Endothelial cell (in vitro differentiated cells): ENCODE measurements around the gene ZEB1. TPM values are rescaled to one million over a fixed set of nuclear protein-coding genes. Genes with fewer than 3 reads are reported as not detected.
A peak's percentile ranks its signal among the peaks of the same experiment; 100 is the strongest.

Experiments
- DNase-seq: peaks from one replicate; pipeline ENCODE4 v3.0.0; 2021; ENCODE audit warnings: low spot score
- H3K27ac Mint-ChIP-seq: one replicate; pipeline ENCODE4 v1.8.0; 2021; ENCODE audit warnings: mixed read lengths, inconsistent platforms; ENCODE audit not compliant: unreplicated experiment
- H3K27me3 Mint-ChIP-seq: one replicate; pipeline ENCODE4 v1.8.0; 2021; ENCODE audit warnings: mild to moderate bottlenecking, moderate library complexity, mixed read lengths, inconsistent platforms; ENCODE audit not compliant: unreplicated experiment
- H3K36me3 Mint-ChIP-seq: one replicate; pipeline ENCODE4 v1.8.0; 2021; ENCODE audit warnings: mild to moderate bottlenecking, low read depth, mixed read lengths, inconsistent platforms; ENCODE audit not compliant: unreplicated experiment
- H3K4me1 Mint-ChIP-seq: one replicate; pipeline ENCODE4 v1.8.0; 2021; ENCODE audit warnings: mild to moderate bottlenecking, mixed read lengths, inconsistent platforms; ENCODE audit not compliant: unreplicated experiment
- H3K4me3 Mint-ChIP-seq: one replicate; pipeline ENCODE4 v1.8.0; 2021; ENCODE audit warnings: mild to moderate bottlenecking, mixed read lengths, inconsistent platforms; ENCODE audit not compliant: unreplicated experiment
- H3K9me3 Mint-ChIP-seq: one replicate; pipeline ENCODE4 v1.8.0; 2021; ENCODE audit warnings: mixed read lengths, inconsistent platforms; ENCODE audit not compliant: unreplicated experiment
- total RNA-seq: library from RNA; stranded (reverse); fragmentation: NEBNext Ultra II Directional; extraction: Animal tissue kit (Norgen Biotek cat#: 25700); gene quantifications from one replicate; pipeline ENCODE4 v1.2.1, GENCODE V29; 2021; ENCODE audit not compliant: unreplicated experiment
- TF ChIP-seq, protein P1 (sequence below): fragments of 200-600 bp; sonication (generic); IDR thresholded peaks from one replicate; pipeline ENCODE4 v1.5.0; 2021; ENCODE audit warnings: antibody characterized with exemption; ENCODE audit not compliant: unreplicated experiment

The ZEB1 gene
- total RNA-seq, 1 donor from 2014 or later: 76.6 TPM

GRCh38 chr10:31515116-31515515 is 196.1 kb downstream of the ZEB1 start:
- Mint-ChIP-seq H3K9me3 (no peaks in the 10 kb centered on the region), H3K27ac (no peak overlapping the region), H3K4me1 (no peaks in the 10 kb centered on the region), H3K27me3 (no peaks in the 10 kb centered on the region), H3K36me3 (peaks cover 10% of the 10 kb centered on the region), H3K4me3 (no peak overlapping the region)
- TF ChIP-seq, protein P1, sequence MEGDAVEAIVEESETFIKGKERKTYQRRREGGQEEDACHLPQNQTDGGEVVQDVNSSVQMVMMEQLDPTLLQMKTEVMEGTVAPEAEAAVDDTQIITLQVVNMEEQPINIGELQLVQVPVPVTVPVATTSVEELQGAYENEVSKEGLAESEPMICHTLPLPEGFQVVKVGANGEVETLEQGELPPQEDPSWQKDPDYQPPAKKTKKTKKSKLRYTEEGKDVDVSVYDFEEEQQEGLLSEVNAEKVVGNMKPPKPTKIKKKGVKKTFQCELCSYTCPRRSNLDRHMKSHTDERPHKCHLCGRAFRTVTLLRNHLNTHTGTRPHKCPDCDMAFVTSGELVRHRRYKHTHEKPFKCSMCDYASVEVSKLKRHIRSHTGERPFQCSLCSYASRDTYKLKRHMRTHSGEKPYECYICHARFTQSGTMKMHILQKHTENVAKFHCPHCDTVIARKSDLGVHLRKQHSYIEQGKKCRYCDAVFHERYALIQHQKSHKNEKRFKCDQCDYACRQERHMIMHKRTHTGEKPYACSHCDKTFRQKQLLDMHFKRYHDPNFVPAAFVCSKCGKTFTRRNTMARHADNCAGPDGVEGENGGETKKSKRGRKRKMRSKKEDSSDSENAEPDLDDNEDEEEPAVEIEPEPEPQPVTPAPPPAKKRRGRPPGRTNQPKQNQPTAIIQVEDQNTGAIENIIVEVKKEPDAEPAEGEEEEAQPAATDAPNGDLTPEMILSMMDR: no peak
- DNase-seq: no peak

DNA sequence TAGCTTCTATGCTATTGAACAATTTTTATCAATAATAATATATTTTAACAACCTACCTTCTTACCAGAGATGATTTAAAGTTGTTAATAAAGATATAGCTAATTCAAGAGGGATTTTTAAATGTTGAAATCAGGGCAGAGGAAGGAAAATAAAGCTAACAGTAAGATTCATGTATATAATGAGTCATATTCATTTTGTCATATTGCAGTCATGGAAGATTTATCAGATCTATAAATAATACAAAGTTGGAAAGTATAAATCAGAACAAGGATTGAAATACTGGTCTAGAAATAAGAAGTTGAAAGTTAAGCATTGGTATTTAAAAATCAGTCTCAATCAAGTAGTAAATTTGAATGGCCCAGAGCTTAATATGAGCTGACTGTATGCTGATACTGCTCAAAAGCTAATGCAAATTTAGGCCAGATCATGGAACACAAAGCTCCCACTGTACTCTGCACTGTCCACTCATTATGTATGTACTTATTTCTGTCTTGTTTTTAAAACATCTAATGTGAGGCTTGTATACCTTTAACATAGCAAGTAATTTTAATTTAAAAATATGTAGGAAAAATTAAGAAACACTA is 196.9 kb downstream of the ZEB1 start:
- no peaks in the 10 kb centered on the region for H3K9me3 Mint-ChIP-seq
- H3K4me1 Mint-ChIP-seq: no peaks in the 10 kb centered on the region
- H3K4me3 Mint-ChIP-seq: no peak overlapping the region
- TF ChIP-seq, protein P1: no peak
- no peaks in the 10 kb centered on the region for H3K27me3 Mint-ChIP-seq
- no peak overlapping the region for H3K27ac Mint-ChIP-seq
- peaks cover 9% of the 10 kb centered on the region for H3K36me3 Mint-ChIP-seq
- DNase-seq: no peak

DNA sequence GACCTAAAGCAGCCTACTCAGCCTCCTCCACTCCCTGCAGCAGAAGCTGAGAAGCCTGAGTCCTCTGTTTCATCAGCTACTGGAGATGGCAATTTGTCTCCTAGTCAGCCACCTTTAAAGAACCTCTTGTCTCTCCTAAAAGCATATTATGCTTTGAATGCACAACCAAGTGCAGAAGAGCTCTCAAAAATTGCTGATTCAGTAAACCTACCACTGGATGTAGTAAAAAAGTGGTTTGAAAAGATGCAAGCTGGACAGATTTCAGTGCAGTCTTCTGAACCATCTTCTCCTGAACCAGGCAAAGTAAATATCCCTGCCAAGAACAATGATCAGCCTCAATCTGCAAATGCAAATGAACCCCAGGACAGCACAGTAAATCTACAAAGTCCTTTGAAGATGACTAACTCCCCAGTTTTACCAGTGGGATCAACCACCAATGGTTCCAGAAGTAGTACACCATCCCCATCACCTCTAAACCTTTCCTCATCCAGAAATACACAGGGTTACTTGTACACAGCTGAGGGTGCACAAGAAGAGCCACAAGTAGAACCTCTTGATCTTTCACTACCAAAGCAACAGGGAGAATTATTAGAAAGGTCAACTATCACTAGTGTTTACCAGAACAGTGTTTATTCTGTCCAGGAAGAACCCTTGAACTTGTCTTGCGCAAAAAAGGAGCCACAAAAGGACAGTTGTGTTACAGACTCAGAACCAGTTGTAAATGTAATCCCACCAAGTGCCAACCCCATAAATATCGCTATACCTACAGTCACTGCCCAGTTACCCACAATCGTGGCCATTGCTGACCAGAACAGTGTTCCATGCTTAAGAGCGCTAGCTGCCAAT is 202.2 kb downstream of the ZEB1 start:
- H3K9me3 Mint-ChIP-seq: no peaks in the 10 kb centered on the region
- H3K4me1 Mint-ChIP-seq: peaks cover 1% of the 10 kb centered on the region
- no peak overlapping the region for H3K27ac Mint-ChIP-seq
- no peaks in the 10 kb centered on the region for H3K27me3 Mint-ChIP-seq
- no peak for DNase-seq
- peak overlapping the region; percentile 11 for H3K4me3 Mint-ChIP-seq
- peaks cover 28% of the 10 kb centered on the region for H3K36me3 Mint-ChIP-seq
- TF ChIP-seq, protein P1: no peak

- TF ChIP-seq, protein P1: no peak
- no peak for DNase-seq
- Mint-ChIP-seq H3K4me3 (no peak overlapping the region), H3K36me3 (peaks cover 39% of the 10 kb centered on the region), H3K9me3 (no peaks in the 10 kb centered on the region), H3K4me1 (peaks cover 12% of the 10 kb centered on the region), H3K27ac (no peak overlapping the region), H3K27me3 (peaks cover 2% of the 10 kb centered on the region)
These were observed 203.8 kb downstream of the ZEB1 start for GRCh38 chr10:31522820-31523219.

- H3K9me3 Mint-ChIP-seq: no peaks in the 10 kb centered on the region
- TF ChIP-seq, protein P1: no peak
- H3K4me3 Mint-ChIP-seq: peak overlapping the region; percentile 49
- H3K4me1 Mint-ChIP-seq: peaks cover 12% of the 10 kb centered on the region
- peaks cover 44% of the 10 kb centered on the region for H3K36me3 Mint-ChIP-seq
- H3K27ac Mint-ChIP-seq: no peak overlapping the region
- peaks cover 2% of the 10 kb centered on the region for H3K27me3 Mint-ChIP-seq
- no peak for DNase-seq
These were observed 205.4 kb downstream of the ZEB1 start for GRCh38 chr10:31524460-31524859.
